Measurements from ENCODE around the gene SEMA6D. TPM values are rescaled to one million over a fixed set of nuclear protein-coding genes. Genes with fewer than 3 reads are reported as not detected.

Gene SEMA6D
- total RNA-seq, result 9.8 TPM

- peak; percentile 49 for DNase-seq (ENCODE audit: low spot score)
Measured at GRCh38 chr15:47717036-47717612, at the start of gene SEMA6D. Gene SEMA6D (plus strand): TSS chr15:47717505. CDS start chr15:47759799, 42,294 bp downstream.

GRCh38 chr15:47669221-47669620 lies 48.1 kb upstream of the SEMA6D start:
- no peak for DNase-seq (ENCODE audit: low spot score)

- DNase-seq (ENCODE audit: low spot score), result no peak
Measured at GRCh38 chr15:47670365-47670764, 46.9 kb upstream of the SEMA6D start.

- no peak for DNase-seq (ENCODE audit: low spot score)
Measured at GRCh38 chr15:47673232-47673761, 44.0 kb upstream of the SEMA6D start.

GRCh38 chr15:47674586-47675232 lies 42.6 kb upstream of the SEMA6D start:
- no peak for DNase-seq (ENCODE audit: low spot score)

- DNase-seq (ENCODE audit: low spot score), result no peak
Measured at GRCh38 chr15:47675735-47676134, 41.6 kb upstream of the SEMA6D start.

- DNase-seq (ENCODE audit: low spot score), result no peak
Measured at GRCh38 chr15:47678040-47678439, 39.3 kb upstream of the SEMA6D start.

GRCh38 chr15:47682661-47683060 lies 34.6 kb upstream of the SEMA6D start:
- no peak for DNase-seq (ENCODE audit: low spot score)

GRCh38 chr15:47685141-47685870 lies 32.0 kb upstream of the SEMA6D start:
- DNase-seq (ENCODE audit: low spot score), result no peak

GRCh38 chr15:47688573-47689086 lies 28.7 kb upstream of the SEMA6D start:
- no peak for DNase-seq (ENCODE audit: low spot score)

GRCh38 chr15:47689660-47690059 lies 27.6 kb upstream of the SEMA6D start:
- no peak for DNase-seq (ENCODE audit: low spot score)

- DNase-seq (ENCODE audit: low spot score), result no peak
Measured at GRCh38 chr15:47691882-47692281, 25.4 kb upstream of the SEMA6D start.

- no peak for DNase-seq (ENCODE audit: low spot score)
Measured at GRCh38 chr15:47696351-47696750, 21.0 kb upstream of the SEMA6D start.

- no peak for DNase-seq (ENCODE audit: low spot score)
Measured at GRCh38 chr15:47705281-47705997, 11.9 kb upstream of the SEMA6D start.

- no peak for DNase-seq (ENCODE audit: low spot score)
Measured at GRCh38 chr15:47707391-47707790, 9.9 kb upstream of the SEMA6D start.

GRCh38 chr15:47708161-47708980 lies 8.9 kb upstream of the SEMA6D start:
- no peak for DNase-seq (ENCODE audit: low spot score)

GRCh38 chr15:47711655-47712054 lies 5.7 kb upstream of the SEMA6D start:
- no peak for DNase-seq (ENCODE audit: low spot score)

- DNase-seq (ENCODE audit: low spot score), result no peak
Measured at GRCh38 chr15:47715402-47715801, 1.9 kb upstream of the SEMA6D start.

GRCh38 chr15:47715856-47716445 lies 1.4 kb upstream of the SEMA6D start:
- peak; percentile 19 for DNase-seq (ENCODE audit: low spot score)

GRCh38 chr15:47716516-47716915 lies 789 bp upstream of the SEMA6D start:
- DNase-seq (ENCODE audit: low spot score), result no peak

Data from mucosa of gallbladder (tissue), 1 donor.